ENCODE results near the gene C1orf53.
A peak's percentile ranks its signal among the peaks of the same experiment; 100 is the strongest.

The C1orf53 gene

DNA sequence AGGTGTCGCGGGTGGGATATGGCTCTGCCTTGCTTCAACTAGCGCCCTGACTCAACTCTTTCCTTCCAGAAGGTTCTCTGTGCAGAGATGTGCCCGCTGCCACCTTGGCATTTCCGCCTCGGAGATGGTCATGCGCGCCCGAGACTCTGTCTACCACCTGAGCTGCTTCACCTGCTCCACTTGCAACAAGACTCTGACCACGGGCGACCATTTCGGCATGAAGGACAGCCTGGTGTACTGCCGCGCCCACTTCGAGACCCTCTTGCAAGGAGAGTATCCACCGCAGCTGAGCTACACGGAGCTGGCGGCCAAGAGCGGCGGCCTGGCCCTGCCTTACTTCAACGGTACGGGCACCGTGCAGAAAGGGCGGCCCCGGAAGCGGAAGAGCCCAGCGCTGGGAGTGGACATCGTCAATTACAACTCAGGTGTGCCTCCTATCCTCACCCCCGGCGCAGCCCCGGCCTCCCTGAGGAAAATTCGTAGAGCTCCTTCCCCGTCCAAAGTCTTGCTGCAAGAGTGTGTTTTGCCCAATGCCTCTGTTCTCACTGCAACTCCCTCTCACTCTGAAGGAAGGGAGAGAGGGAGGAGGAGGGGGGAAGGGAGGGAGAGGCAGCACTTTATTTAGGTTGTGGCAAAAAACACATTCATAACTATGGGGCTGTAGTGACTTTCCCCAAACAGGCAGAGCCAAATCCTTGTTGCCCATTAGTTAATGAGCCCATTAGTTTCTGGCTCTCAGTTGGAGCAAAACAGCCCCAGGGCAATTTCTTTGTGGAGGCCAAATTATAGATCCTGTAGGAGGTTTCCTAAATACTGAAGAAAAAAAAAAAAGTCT lies 19.0 kb downstream of the C1orf53 start:
- Mint-ChIP-seq H3K36me3 (ENCODE audit: low read depth) (no peaks in the 10 kb centered on the region), H3K27ac (no peak overlapping the region), H3K4me3 (peak overlapping the region; percentile 65), H3K27me3 (ENCODE audit: low read depth, poor library complexity) (peaks cover 96% of the 10 kb centered on the region), H3K9me3 (peaks cover 3% of the 10 kb centered on the region), H3K4me1 (peaks cover 40% of the 10 kb centered on the region)
- TF ChIP-seq, protein P1, sequence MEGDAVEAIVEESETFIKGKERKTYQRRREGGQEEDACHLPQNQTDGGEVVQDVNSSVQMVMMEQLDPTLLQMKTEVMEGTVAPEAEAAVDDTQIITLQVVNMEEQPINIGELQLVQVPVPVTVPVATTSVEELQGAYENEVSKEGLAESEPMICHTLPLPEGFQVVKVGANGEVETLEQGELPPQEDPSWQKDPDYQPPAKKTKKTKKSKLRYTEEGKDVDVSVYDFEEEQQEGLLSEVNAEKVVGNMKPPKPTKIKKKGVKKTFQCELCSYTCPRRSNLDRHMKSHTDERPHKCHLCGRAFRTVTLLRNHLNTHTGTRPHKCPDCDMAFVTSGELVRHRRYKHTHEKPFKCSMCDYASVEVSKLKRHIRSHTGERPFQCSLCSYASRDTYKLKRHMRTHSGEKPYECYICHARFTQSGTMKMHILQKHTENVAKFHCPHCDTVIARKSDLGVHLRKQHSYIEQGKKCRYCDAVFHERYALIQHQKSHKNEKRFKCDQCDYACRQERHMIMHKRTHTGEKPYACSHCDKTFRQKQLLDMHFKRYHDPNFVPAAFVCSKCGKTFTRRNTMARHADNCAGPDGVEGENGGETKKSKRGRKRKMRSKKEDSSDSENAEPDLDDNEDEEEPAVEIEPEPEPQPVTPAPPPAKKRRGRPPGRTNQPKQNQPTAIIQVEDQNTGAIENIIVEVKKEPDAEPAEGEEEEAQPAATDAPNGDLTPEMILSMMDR (IDR thresholded peaks at IDR 0.05) = no peak
- peak; percentile 37 for DNase-seq

GRCh38 chr1:197922070-197922390 lies 19.6 kb downstream of the C1orf53 start:
- TF ChIP-seq, protein P1 (IDR thresholded peaks at IDR 0.05) = no peak
- no peak for DNase-seq
- no peak overlapping the region for H3K4me3 Mint-ChIP-seq
- H3K27ac Mint-ChIP-seq = no peak overlapping the region
- H3K9me3 Mint-ChIP-seq = peaks cover 3% of the 10 kb centered on the region
- peaks cover 96% of the 10 kb centered on the region for H3K27me3 Mint-ChIP-seq (ENCODE audit: low read depth, poor library complexity)
- no peaks in the 10 kb centered on the region for H3K36me3 Mint-ChIP-seq (ENCODE audit: low read depth)
- peaks cover 34% of the 10 kb centered on the region for H3K4me1 Mint-ChIP-seq

- TF ChIP-seq, protein P1 (IDR thresholded peaks at IDR 0.05) = no peak
- H3K27me3 Mint-ChIP-seq (ENCODE audit: low read depth, poor library complexity) = peaks cover 96% of the 10 kb centered on the region
Measured at GRCh38 chr1:197923038-197923437, 20.6 kb downstream of the C1orf53 start.

DNA sequence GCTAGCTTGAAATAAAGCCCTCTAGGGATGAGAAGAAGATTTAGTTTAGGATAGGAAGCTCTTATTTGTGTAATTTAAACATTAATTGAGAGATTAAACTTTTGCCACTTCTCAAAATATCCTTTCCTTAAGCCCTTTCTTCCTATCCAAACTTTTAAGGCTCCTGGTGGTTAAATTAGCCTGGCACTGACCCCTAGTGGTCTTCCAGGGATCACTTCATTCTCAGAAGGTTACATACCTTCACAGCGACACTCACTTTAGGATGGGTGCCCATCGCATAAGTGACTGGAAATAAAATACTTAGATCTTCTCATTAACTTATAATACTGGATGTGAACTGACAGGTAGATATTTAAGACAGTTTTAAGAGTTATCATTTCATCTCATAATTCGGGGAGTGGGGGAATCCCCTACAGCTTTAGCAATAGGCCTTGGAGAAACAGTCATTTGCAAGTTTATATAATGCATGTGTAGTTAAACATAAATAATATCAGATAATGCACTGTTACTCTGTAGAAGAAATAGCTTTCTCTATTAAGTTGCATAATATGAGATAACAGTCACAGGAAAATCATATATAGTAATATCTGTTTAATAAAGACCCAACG lies 22.2 kb downstream of the C1orf53 start:
- Mint-ChIP-seq H3K4me3 (no peak overlapping the region), H3K9me3 (peaks cover 3% of the 10 kb centered on the region), H3K27me3 (ENCODE audit: low read depth, poor library complexity) (peaks cover 96% of the 10 kb centered on the region), H3K4me1 (peaks cover 22% of the 10 kb centered on the region), H3K27ac (no peak overlapping the region), H3K36me3 (ENCODE audit: low read depth) (no peaks in the 10 kb centered on the region)
- TF ChIP-seq, protein P1 (IDR thresholded peaks at IDR 0.05) = peak; percentile 80
- DNase-seq = peak; percentile 35

More at GRCh38 chr1:197923038-197923437, 20.6 kb downstream of the C1orf53 start:
- Mint-ChIP-seq H3K4me1 (peaks cover 24% of the 10 kb centered on the region), H3K36me3 (ENCODE audit: low read depth) (no peaks in the 10 kb centered on the region), H3K27ac (no peak overlapping the region), H3K4me3 (no peak overlapping the region), H3K9me3 (peaks cover 3% of the 10 kb centered on the region)
- DNase-seq = no peak

GRCh38 chr1:197927908-197928665 lies 25.7 kb downstream of the C1orf53 start:
- no peaks in the 10 kb centered on the region for H3K9me3 Mint-ChIP-seq
- DNase-seq = no peak
- TF ChIP-seq, protein P1 (IDR thresholded peaks at IDR 0.05) = no peak
- H3K4me3 Mint-ChIP-seq = peak overlapping the region; percentile 70
- no peaks in the 10 kb centered on the region for H3K36me3 Mint-ChIP-seq (ENCODE audit: low read depth)
- H3K27me3 Mint-ChIP-seq (ENCODE audit: low read depth, poor library complexity) = peaks cover 75% of the 10 kb centered on the region
- H3K4me1 Mint-ChIP-seq = peaks cover 6% of the 10 kb centered on the region
- no peak overlapping the region for H3K27ac Mint-ChIP-seq

Measured in nephron progenitor cell (in vitro differentiated cells).